HG03439 (cell line): ENCODE data around the gene MYH9.
"Not testable (repeated sequence)": the region's sequence is repeated elsewhere in the genome, so short reads cannot be mapped to it uniquely, and the experiment has no call there.

Experiments
- ATAC-seq: cut with Tn5 transposase; IDR thresholded peaks from one replicate; pipeline ENCODE4 v1.9.1; 2021; ENCODE audit warnings: mild to moderate bottlenecking, moderate library complexity; ENCODE audit not compliant: unreplicated experiment

Gene MYH9

GRCh38 chr22:36253523-36254490 is 134.0 kb downstream of the MYH9 start:
- no peak for ATAC-seq

- no peak for ATAC-seq
Measured at GRCh38 chr22:36252754-36253522, 134.8 kb downstream of the MYH9 start, which contains the start of gene APOL1. TSS of gene APOL1 (plus strand) at chr22:36253133. CDS start at chr22:36254956, 1,823 bp downstream.

- ATAC-seq, result not testable (repeated sequence)
Measured at GRCh38 chr22:36251979-36252608, 135.7 kb downstream of the MYH9 start.

GRCh38 chr22:36250292-36250960 is 137.3 kb downstream of the MYH9 start:
- ATAC-seq, result not testable (repeated sequence)

GRCh38 chr22:36249160-36249559 is 138.6 kb downstream of the MYH9 start:
- no peak for ATAC-seq

GRCh38 chr22:36247955-36248354 is 139.8 kb downstream of the MYH9 start:
- no peak for ATAC-seq

- ATAC-seq, result no peak
Measured at GRCh38 chr22:36246718-36247117, 141.0 kb downstream of the MYH9 start.

GRCh38 chr22:36245805-36246356 is 141.9 kb downstream of the MYH9 start:
- ATAC-seq, result no peak

GRCh38 chr22:36244522-36245391 is 143.0 kb downstream of the MYH9 start:
- no peak for ATAC-seq

- ATAC-seq, result no peak
Measured at GRCh38 chr22:36243986-36244385, 143.8 kb downstream of the MYH9 start.

GRCh38 chr22:36239401-36240171 is 148.2 kb downstream of the MYH9 start, which contains the start of gene APOL2:
TSS of gene APOL2 (minus strand) at chr22:36239527. CDS start at chr22:36233162, 6,365 bp downstream.
- peak; percentile 81 for ATAC-seq

- peak; percentile 14 for ATAC-seq
Measured at GRCh38 chr22:36239150-36239400, 148.7 kb downstream of the MYH9 start.

GRCh38 chr22:36238373-36239149 is 149.2 kb downstream of the MYH9 start:
- ATAC-seq, result peak; percentile 16

GRCh38 chr22:36237462-36238372 is 150.1 kb downstream of the MYH9 start:
- no peak for ATAC-seq

GRCh38 chr22:36236388-36237319 is 151.1 kb downstream of the MYH9 start:
- no peak for ATAC-seq

- ATAC-seq, result no peak
Measured at GRCh38 chr22:36235585-36235984, 152.2 kb downstream of the MYH9 start.
